NCI-H1436 (cell line): Measurements from ENCODE around the gene CXCL12.

Source experiments
- DNase-seq: peaks from one replicate; lab custom pipeline; 2025; lab: John Stamatoyannopoulos, UW

The CXCL12 gene

DNA sequence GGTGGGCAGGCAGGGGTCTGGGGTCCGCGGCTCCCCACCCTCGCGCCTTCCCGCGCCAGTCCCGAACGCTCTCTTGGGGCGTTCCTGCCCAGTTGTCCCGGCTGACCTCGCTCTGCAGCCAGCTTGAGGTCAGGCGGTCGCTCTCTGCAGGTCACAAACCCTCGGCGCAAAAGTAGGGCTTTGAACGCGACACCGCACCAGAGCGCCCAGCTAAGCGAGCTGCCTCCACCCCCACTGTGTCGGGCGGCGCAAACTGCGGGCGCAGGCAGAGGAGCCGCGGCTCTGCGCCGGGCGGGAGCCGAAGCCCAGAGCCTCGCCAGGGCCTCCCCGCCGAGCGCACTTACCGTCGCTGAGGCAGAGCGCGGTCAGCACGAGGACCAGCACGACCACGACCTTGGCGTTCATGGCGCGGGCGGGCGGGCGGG is 284 bp downstream of the CXCL12 start:
- DNase-seq, result no peak

DNA sequence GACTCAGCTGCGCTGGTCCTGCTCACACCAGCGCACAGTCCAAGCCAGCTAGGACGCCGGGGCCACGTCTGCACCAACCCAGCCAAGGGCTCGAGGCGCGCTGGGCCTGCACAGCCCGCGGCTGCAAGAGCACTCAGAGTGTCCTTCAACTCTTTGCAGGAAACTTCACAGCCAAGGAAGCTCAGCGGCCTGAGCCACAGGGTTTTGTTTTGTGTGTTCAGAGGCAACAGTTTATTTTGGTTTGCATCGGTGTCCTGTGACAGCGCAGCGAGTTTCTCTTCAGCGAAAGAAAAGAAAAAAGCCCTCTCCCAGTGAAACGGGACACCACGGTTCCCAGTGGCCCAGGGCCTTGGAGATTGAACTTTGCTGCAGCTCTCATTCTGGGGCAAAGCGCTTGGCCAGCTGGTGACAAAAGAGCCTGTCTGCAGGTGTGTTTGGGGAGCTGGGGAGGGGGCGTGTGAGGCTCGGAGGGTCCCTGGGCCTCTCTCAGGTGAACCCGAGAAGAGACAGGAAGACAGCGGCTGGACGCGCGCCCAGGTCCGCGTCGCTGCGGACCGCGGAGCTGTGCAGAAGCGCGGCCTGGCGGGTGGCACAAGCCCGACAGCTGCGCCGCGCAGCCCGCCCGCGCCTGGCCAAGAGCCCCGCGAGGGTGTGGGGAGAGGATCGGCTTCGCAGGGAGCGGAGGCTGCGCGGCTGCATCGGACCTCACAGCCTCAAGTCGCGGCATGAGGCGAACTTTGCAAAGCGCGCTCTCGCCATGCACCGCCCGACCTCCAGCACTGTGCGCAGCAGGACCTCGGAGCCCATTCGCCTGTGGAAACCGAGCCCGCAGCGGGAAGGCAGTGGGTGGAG is 922 bp downstream of the CXCL12 start:
- DNase-seq, result no peak

DNA sequence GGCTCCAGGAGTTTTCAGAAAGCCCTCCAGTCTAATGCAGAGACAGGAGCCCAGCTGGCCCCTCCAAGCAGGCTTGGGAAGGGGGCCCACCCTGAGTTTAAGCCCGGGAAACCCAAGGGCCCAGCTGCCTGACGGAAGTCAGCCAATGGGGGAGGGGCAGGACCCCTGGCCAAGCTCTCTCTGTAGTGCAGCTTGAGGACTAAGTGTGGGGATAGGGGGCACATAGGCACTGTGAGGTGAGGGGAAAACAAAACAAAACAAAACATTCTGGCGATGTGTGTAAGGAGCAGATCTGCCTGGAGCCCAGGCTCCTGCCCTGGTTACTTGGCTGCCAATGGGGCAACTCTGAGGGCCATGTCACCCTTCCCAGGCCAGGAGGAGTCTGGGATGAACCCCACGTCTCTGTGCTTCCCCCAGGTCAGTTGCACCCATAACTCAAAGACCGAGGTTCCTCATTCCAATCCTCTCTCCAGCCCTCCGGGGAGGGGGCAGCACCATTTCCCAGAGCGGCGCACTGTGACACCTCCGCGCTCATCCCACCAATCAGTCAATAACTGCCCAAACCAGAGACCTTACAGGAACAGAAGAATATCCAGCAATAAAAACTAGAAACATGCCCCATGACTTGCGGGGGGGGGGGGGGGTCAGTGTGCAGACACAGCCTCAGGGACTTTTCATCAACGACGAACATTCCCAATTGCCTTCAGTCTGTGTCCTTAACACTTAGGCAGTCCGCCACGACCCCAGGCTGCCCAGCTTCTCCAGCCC is 1.7 kb downstream of the CXCL12 start:
- DNase-seq, result no peak

DNA sequence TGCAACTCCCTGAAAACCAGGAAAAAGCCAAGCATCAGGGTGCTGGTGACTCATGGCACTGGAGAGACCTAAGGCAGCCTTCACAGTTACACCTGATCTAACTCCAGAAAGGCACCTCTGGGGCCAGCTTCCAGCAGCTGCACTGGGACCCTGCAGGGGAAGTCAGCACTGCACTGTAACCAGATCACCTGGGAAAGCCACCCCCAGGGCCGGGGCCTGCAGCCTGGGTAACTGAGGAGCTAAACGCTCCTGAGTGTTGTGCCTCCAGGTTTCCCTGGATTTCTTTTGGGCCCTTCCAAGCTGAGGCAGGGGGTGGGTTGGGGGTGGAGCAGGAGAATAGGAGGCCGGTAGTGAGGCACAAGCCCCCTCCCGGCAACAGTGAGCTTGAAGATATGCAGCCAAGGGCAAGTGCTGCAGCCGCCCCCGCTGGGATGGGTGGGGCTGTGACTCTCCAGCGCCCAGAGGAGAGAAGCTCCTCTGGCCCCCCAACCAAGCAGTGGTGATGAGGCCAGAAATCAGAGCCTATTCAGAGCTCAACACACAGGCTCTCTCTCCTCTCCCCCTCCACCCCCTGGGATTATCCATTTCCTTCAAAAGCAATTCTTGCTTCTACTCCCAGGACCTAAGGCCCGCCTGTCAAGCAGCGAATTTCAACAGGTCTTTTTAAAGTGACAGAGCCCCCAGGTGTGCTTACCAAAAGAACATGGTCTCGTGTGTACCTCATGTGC is 2.6 kb downstream of the CXCL12 start:
- DNase-seq, result no peak

DNA sequence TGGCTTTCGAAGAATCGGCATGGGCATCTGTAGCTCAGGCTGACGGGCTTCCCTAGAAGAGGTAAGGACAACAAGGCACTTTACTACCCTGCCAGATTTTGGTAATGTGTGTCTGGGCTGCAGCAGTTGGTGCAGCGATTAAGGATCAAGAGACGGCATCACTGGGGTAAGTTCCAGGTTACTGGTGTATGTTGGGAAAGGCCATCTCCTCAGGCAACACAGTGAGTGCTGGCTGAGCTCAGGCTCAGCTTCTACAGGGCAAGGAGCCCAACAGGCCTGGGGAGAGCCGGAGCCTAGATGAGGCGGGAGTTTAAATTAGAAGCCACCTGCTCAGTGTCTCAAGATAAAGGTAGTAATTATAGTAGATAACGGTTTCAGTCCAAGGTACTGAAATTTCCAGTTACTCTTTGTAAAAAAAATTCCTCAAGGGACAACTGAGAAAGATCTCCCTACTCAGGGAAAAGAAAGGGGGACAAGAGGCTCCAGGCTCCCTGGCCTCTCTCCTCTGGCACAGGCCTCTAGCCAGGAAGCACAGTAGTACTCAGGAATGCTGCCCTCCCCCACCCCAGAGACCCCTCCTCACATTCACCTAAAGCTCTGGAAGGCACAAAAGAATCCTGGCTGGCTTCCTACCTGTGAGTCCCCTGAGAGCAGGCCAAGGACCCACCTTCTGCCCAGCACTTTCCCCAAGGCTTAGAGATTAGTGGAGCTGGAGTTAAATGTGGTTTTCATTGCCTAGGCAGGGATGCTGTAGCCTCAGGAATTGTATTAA is 3.9 kb downstream of the CXCL12 start:
- no peak for DNase-seq

DNA sequence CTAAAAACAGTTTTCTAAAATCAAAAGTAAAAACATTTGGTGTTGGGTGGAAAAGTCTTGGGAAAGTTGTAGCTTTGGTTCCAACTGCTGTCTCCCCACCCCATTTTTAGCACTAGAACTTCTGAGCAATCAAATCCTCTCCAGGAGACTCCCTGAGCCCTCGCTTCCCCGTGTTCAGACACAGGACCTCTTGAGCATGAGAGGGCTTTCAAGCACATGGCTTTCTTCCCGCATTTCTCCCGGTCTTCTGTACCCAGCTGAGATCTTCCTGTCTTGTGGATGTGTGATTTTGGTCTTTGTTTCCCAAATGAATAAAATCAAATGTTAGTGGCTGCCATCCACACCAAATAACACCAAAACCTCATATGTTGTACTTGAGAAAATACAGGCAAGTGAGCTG is 5.0 kb downstream of the CXCL12 start:
- no peak for DNase-seq

DNA sequence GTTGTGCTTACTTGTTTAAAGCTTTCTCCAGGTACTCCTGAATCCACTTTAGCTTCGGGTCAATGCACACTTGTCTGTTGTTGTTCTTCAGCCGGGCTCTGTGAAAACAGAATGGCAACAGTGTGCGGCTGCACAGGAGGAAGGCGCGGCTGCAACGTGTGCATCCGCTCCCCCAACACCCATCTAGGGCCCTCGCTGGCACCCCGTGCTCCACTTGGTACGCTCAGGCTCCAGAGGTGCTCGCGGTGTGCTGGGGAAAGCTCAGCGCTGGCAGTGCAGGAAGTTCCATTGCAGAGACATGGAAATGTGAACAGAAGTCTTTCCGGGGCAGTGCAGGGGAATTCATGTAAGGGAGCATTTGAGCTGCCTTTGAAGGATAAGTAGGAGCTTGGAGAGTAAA is 6.3 kb downstream of the CXCL12 start:
- DNase-seq, result no peak

DNA sequence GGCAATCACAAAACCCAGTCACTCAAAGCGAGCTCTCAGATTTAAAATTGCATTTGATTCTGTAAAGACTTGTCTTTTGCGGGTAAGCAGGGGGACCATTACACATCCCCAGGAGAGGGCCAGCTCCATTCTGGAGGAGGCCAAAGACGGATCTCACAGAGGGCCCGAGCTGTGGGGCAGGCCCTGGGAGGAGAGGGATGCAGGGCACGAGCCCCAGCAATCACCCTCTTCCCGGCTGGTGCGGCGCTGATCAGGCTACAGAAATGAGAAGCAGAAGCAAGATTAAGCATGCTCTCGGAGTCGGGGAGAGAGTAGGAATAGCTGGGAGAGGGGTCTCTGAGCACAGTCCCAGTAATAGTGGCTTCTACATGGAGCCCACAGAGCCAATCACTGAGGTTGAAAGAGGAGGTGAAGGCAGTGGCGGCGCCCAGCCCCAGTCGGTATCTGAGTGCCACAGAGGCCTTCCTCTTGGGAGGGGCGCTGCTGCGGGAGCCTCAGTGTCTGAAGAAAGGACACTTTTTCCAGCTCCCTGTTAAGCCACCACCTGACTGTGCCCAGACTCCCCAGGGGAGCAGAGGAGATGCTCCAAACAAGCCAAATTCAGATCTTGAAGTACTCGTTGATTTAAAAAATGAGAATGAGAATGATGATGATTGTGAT is 7.1 kb downstream of the CXCL12 start:
- no peak for DNase-seq

DNA sequence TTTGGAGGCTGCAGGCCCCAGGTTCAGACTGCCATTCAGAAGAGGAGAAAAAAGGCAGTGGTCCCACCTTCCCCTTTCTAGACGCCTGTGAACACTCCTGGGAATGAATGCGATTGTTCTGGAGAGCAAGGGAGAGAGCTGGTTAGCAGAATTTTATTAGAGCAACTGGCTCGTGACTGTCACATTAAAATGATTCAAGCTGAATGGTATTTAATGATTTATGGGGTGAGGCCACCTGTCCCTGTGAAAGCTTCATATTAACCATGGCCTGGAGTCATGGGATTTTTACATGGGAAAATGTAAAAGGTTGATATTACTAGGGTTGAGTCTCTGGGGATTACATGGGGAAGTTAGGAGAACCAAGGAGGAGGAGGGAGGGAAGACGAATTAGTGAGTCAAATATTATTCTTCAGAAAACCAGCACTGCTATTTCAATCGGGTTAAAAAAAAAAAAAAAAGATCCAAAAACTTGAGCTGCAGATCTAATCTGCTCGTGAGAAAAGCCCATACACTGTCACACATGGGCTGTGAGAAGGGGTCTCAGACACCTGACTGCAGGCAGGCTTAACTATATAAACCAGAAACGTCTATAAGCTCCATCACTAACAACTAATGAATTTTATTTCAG is 8.3 kb downstream of the CXCL12 start:
- DNase-seq, result no peak

DNA sequence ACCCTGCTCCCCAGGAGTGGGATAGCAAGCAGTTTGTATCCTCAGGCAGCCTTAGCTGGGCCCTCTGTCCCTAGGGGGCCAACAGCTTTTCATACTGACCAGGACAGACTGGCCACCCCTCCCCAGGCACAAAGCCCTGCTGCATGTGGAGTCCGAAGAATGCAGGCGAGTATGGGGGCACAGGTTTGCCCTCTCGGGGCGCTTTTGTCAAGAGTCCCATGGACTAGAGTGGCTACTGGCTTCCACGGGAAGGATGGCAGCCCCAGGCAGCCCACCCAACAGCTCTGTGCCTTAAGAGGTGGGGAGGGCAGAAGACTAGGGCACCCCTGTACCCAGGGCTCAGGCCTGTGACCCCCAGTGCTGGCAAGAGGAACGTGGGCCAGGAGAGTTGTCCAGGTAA is 10.7 kb downstream of the CXCL12 start:
- no peak for DNase-seq

DNA sequence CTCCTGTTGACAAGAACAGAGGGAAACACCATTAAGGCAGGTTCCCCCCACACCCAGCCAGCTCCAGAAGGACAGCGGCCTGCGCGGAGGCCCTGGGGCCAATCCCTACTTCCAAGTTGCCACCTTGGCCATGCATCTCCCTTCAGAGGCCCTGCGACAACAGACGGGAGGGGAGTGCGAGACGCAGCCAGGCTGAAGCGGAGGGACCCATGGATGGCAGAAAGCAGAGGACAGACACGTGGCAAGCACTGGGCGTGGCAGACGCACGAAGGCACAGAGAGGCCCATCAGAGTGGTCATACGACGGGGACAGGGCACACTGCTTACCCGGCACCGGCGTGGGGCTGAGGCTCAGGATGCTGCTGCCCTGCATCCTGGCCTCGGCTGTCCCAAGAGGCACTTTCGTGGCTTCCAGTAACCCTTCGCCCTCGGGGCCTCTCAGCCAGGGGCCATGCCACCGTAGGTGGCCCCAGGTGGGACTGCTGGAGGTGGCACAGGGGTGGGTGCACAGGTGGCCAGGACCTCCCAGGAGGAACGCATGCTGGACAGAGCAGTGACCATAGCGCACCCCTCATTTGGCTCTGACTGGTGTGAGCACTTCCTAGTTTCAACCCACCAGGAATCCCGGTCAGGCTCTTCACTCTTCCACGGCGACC is 11.4 kb downstream of the CXCL12 start:
- no peak for DNase-seq

DNA sequence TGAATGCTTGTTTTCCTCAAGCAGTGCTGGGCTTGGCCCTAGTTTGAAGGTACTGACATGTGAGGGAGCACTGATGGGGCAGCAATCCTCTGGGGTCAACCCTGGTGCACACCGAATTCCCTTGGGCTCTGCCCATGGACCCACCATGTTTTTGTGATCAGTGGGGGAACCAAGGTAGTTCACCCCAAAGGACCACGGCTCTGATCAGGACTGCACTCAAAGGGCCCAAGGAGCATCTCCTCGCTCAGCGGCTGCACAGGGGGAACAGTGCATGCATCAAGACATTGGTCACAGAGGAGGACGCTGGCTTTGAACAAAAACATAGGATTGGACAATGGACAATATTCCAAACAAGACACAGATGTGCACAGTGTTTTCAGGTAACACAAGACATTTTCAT is 12.7 kb downstream of the CXCL12 start:
- no peak for DNase-seq

DNA sequence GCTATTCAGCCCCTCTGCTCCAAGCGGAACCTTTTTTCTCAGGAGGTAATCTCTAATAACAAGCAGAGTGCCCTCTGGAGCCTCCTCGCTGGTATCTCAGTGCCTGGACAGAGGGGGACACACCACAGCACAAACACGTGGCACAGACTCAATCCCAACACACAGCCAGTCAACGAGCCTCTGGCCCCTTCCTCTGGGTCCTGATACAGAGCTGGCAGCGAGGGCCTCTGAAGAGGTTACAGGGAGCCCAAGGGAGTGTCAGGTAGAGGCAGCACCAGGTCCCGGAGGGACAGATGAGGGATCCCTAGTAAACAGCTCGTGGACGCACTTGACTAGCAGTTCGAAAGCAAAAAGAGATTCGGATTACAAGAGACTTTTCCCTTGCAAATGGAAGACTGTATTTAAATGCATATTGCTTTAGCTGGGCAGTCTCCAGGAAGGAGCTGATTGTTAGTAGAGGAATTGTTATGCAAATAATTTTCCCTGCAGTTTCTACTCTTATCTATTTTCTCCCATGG is 14.1 kb downstream of the CXCL12 start:
- no peak for DNase-seq

DNA sequence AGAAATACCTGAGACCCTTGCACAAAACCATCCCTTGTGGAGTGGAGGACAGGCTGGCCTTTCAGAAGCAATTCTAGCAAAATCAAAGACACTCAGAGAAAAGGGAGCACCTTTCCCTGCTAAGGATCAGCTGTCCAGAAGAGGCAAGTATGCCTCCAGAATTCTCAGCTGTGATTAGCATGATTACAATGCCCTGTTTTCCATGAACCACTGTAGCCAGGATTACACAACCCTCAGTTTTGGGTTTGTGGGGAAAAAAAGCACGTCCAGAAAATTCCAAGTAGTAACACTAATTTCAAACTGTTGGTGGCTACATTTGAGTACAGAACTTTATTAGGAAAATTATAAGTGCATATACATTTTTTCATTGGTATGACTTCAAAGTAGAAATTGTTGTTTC is 15.0 kb downstream of the CXCL12 start:
- no peak for DNase-seq

DNA sequence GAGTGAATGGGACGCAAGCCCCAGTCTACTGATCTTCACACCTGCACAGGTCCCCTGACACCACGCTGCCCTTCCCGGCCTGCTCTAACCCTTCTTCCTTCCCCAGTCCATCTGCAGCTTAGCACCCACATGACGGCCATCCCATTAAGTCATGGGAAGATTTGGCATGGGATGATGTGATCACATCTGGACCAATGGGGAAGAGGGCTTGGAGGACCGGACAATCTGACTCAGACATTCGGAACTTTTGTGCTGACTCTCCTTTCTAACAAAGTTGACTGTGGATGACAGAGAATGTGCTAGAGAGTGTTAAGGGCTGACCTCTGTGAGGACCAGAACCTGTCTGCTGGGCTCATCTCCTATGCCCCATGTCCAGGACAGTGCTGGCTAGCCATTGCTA is 15.6 kb downstream of the CXCL12 start:
- DNase-seq, result no peak

DNA sequence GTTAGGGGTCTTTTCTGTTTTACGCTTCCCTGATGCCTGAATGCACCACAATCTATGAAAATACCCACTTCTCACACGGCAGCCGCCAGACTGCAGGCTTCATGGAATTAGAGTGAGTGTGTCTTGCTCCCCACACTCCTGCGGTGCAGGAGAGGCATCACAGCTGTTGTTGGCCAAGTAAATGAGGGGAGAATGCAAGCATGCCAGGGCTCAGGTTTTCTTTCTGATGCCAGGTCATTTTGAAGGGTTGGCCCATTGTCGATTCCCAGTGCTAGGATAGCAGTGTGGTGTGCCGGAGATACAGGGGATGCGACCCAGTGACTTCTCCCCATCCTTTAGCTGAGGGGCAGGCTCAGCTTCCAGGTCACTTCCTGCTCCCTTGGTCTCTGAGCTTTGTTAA is 16.3 kb downstream of the CXCL12 start:
- no peak for DNase-seq

DNA sequence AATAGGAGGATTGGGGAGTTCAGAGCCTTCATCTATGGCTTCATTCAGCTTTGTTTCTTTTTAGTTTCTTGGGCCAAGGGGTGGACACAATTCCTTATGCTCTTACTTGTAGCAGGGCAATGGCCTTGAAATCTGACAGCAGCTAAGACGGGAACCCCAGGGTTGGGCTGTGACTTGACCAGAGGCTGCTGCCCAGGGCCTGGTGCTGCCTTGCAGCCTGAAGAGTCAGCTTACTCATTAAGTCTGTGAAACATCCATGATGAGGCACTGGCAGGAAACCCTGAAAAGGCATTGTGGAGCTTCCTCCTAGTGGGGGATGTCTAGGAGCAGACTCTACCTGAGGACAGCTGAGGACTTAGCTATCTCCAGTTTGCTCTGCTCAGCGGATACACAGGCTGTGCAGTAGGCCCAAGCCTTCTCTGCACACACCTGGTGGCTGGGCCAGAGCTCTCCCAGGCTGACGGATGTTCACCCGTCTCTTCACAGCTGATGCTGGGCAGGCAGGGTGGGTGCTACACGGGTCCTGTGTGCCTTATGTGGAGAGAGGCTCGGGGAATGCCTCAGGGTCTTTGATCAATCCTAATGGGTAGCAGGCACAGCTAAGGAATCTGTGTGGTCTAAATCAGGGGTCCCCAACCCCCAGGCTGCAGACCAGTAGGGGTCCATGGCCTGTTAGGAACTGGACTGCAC is 17.8 kb downstream of the CXCL12 start:
- DNase-seq, result no peak

DNA sequence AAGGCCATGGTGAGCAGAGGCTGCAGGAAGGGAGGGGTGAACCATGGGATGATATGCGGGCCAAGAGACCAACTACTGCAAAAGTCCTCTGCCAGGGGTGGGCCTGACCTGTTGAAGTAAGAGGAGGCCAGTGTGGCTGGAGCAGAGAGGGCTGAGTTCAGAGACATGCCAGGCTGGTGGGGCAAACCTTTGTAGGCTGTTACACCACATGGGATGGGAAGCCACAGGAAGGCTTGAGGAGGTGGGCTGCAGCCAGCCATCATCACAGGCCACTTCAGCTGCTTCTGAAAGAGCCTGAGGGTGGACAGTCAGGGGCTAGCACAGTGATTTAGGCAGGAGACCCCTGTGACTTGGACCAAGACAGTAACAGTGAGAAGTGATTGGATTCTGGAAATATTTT is 20.3 kb downstream of the CXCL12 start:
- no peak for DNase-seq

DNA sequence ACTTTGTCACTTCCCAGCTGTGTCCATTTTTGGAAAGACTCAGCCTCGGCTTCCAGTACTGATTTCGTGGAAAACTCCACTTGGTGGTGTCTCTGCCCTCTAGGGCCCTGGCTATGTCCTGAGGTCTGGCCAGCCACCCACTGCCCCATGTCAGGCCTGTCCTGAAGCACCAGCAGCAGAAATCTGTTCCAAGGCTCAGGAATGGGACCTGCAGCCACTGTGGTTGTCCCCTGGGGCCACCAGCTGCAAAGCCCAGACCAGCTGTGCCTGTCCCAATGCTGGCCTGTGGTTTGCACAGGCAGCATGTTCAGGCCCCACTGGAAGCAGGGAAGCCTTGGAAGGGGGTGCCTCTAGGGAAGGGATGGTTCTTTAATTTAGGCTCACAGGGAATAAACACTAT is 21.2 kb downstream of the CXCL12 start:
- no peak for DNase-seq
